NCI-H2196 (cell line): Measurements from ENCODE around the gene IQCN.
A peak's percentile ranks its signal among the peaks of the same experiment; 100 is the strongest.

ENCODE experiments used
- DNase-seq: peaks from one replicate; lab custom pipeline; 2025; ENCODE audit not compliant: unreplicated experiment; lab: John Stamatoyannopoulos, UW

Gene IQCN

DNA sequence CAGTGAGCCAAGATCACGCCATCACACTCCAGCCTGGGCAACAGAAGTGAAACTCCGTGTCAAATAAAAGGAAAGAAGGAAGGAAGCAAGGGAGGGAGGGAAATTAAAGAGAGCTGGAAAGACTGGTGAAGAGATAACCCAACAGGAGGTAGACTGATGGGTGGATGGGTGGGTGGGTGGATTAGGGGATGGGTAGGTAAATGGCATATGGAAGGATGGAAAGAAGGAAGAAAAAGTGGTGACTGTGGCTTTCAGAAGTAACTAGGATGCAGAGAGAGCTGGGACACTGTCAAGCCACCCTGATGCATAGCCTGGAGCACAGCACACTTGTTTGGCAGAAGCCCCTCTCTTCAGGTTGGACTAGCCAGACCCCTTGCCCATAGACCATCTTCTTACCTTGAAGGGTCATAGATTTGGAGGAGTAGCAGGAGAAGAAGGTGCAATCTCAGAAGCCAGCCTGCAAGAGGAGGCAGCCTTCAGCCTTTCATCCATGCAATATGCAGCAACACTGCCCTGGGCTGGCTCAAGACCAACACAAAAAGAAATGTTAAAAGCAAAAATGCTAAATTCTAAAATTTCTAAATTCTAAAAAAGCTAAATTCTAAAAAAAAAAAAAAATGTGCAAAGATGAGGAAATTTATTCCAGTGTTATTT lies 5.1 kb downstream of the IQCN start:
- DNase-seq, result no peak

DNA sequence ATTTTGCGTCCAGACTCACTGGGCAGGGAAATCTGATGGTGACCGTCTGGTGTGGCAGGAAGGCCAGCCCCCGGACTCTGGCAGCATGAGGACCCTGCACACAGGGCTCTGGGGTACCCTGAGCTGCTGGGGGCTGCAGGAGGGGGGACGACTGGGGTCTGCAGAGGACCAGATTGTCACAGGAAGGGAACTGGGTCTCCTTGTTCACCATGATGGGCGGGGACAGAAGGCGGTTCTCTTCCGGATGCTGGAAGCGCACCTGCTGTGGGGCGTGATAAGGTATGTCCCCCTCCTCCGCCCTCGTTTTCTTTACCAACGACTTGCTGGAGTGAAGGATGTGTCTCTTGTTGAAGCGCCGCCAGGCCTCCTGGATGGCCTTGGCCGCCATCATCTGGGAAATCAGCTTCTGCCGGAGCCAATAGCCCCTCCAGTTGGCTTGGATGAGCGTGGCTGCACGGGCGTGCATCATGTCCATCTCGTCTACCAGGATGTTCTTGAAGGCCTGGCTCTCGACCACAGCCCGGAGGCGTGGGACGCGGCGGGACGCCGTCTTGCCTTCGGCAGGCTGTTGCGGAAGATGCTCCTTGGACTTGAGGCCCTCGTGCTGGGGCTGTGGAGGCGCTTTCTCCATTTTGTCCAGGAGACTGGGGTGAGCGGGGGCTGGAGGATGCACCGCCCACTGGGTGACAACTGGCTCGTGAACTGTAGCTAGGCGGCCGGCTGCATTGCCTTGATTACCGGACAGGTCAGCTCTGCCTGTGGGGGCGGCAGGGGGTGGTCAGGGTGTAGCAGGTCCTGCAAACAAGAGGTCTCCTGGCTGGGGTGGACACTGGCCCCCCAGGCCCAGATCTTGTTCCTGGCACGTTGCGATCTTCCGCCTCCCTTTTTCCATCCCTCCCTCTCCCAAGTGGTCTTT lies 7.2 kb downstream of the IQCN start:
- DNase-seq, result no peak

DNA sequence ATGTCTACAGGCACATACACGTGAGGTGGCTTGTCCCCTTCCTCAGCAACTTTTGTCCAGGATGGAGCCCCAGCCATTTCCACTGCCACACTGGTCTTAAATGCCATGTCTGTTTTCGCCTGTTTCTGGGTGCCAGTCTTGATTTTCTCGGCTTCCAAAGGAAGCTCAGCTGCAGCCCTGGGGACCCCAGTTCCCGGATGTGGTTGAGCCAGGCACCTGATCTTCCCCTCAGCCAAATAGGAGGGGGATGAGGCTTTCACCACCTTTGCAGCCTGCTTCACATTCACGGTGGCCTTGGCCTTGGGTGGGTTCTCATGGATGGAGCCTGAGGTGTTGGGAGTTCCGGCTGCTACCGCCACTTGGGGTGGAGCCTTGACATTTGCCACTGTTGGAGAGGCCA lies 8.7 kb downstream of the IQCN start:
- no peak for DNase-seq

DNA sequence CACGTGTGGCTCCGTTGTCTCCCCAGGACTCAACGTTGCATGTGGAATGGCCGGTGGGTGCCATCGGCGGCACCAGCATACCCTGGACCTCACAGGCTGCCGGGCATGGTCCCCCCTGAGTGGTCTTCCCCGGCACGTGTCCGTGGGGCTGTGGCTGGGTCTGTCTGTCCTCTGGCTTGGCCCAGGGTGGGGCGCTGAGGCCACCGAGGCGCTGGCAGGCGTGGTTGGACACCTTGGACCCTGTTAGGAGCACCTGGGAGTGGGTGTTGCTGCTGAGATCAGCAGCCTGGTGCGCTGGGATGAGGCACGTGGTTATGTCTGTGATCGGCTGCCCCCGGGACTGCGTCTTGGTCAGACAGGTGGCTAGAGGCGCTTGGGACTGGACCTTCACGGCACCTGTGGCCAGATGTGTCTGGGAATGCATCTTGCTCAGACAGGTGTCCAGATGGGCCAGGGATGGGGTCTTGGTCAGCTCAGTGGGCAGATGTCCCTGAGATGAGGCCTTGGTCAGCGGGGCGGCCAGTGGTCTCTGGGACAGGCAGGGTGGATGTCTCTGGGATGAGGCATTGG lies 9.2 kb downstream of the IQCN start:
- DNase-seq, result no peak

DNA sequence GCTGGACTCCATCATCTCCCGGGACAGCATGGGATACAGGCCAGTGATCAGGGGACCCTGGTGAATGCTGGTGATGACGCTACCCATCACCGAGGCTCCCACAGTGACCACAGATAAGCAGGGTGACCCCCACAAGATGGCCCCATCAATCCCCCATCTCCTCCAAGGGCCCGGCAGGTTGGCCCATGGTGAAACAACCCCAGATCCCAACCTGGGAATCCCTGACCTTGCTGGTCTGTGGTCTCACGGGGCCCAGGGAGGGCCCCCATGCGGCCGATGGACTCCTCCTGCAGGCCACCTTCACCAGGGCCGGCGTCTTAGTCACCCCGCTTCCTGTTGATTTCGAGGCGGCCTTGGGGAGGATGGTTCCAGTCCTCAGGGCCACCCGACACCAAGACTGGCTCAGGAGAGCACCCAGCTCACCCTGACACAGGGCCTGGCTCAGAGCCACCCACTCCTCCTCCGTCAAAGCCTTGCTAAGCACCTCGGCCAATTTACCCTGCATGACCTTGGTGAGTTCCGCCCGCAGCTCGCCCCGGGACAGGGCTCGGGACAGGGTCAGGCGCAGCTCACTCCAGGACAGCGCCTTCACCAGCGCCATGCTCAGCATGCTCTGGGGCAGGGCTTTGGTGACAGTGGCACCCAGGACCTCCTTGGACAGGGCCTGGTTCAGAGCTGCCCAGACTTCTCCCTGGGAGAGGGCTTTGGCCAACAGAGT lies 10.0 kb downstream of the IQCN start:
- no peak for DNase-seq

DNA sequence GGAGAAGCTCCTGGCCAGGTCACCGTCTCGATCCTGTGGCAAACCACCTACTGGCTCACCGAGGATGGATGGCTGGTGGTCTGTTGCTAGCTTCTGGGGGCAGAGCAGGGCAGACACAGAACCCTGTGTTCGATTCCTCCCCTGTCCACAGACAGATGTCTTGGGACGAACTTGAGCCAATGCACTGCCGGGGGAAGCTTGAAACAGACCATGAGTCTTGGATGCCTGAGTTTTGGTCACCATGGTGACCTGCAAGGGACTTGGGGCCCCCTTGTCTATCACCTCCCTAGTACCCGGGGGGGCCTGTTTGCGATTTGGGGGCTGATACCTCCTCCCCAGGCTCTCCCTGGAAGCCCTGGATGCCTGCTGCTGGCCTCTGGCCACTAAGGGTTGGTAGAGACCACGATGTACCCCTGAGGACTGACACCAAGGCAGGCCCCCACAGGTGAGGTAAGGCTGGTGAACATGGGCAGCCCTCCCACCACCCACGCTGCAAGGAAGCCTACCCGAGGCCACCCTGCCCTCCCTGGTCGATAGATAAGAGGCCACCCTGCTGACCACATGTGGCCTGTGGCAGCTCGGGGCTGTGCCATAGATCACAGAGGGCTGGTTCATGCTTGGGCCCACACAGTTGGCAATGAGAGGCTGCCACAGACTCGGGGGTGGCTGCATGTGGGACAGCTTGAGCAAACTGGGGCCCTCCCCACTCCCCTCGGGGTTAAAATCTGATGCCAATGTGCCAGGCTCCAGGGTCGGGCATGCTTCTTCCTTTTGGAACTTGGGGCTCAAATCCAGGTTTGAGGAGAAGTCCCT lies 10.7 kb downstream of the IQCN start:
- DNase-seq, result no peak

DNA sequence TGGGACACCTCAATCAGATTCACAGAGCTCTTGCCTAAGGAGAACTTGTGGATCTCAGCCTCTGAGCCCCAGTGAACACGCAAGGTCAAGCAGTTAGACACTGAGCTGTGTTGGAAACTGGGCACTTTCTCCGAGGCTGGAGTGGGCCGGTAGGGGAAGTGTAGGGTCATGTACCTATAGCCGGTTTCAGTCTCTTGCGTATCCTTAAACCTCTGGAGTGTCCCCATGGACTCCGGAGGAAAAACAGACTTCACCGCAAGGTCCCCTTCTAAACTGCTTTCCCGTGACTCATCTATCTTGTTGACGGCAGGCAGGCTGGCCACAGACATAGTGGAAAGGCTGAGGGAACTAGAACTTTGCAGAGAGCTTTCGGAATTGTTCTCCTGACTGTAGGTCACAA lies 11.3 kb downstream of the IQCN start:
- no peak for DNase-seq

DNA sequence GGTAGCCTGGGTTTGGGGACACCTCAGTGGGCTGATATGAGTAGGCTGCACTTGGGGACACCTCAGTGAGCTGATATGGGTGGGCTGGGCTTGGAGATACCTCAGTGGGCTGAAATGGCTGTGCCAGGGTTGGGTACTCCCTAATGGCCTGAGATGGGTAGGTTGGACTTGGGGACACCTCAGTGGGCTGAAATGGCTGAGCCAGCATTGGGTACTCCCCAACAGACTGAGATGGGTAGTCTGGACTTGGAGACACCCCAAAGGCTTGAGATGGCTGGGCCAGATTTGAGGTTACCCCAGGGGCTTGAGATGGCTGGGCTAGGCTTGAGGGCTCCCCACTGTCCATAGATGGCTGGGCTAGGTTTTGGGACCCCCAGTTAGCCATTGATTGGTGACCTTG lies 12.1 kb downstream of the IQCN start:
- no peak for DNase-seq

DNA sequence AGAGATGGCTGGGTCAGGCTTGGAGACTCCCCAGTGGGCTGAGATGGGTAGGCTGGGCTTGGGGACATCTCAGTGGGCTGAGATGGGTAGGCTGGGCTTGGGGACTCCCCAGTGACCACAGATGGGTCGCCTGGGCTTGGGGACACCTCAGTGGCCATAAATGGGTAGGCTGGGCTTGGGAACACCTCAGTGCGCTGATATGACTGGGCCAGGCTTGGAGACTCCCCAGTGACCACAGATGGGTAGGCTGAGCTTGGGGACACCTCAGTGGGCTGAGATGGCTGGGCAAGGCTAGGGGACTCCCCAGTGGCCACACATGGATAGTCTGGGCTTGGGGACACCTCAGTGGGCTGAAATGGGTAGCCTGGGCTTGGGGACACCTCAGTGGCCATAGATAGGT lies 12.8 kb downstream of the IQCN start:
- DNase-seq, result no peak

DNA sequence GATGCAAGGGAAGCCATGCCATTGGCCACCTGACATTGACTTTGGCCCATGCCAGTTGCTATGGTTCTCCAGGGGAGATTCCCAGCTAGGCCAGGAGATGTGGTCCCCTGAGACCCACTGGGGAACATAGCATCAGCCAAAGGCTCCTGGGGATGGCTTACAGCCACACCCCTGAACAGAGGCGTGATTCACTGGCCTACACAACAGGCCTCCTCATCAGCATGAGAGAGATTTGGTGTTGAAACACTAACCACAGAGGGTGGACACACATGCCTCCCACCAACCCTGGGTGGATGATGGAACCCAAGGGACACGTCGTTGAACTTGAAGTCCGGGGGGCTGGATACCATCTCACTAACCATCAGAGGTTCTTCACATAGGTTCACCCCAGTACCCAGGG lies 14.4 kb downstream of the IQCN start:
- no peak for DNase-seq

DNA sequence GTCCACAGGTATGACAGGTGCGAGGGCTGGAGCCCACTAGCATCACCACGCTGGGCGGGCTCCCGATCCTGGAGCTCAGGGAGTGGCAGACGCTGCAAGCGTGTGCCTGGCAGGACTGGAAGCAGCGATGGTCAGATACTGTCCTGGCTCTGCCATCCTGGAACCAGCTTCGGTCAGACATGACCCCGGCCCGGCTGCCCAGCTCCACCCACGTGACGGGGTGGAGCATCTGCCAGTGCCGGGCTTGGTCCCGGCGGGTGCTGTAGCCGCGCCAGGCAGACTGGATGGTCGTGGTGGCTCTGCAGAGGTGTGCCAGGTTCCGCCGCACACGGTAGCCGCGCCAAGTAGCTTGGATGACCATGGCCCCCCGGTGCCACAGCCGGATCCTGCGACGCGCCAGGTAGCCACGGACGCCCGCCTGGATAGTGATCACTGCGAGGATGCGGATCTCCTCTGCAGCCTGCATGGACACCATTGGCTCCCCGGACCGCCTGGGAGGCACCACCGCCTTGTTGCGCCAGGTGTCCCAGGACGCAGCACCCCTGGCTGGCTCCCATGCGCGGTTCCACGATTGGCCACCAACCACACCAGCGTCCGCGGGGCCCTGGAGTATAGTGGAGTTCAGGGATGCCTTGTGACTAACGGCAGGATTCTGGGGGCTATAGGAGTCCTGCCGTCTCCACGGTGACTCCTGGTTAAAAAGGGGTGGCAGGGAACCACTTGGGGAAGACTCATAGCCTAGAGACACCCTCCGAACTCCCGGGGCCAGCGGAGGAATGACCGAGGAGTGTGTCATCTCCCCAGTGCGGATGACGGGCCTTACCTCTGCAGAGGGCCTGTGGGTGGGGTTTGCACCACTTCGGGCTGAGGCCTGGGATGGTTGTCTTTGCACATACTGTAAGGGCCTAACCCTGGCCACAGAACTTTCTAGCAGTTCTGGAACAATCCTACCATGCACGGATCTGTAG lies 16.5 kb downstream of the IQCN start:
- DNase-seq, result no peak

DNA sequence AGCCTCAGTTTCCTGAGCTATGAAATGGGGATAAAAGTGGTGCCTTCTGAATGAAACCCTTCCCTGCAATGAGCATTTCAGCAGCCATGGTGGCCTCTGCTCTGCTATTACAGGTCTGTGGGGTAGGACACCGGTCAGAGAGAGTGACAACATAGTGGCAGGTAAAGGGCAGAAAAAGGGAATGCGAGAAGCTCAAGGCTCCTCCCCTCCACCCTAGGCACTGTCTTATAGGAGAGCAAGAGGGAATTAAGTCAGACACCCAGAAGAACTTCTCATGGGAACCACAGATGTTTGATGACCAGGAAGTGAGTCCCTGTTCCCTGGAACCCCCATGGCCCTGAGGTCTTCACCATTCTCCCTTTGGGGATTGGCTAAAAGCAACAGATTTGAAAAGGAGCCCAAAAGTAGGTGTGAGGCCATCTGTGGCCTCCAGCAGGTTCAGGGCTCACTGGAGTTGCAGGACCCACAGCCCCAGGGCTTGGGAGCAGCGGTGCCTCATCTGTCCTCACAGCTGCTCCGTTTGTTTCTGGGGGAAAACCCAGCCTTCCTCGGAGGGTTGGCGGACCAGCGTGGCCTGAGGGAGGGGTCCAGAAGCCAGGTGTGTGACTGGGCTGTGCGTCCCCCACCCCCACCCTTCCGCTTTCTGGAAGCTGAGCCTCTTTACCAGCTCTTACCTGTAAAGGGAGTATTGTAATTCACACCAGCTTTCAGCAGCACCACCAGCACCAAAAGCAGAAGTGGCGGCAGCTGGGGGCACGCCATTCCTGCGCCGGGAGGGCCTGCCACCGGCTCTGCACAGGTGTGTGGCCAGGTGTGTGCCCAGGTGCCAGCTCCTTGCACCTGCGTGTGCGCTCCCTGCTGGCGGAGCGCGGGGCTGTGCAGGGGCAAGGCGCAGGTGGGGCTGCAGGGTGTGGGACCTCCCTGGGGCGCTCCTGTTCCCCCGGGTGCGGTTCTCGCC lies 19.4 kb downstream of the IQCN start:
- DNase-seq, result peak; percentile 59

DNA sequence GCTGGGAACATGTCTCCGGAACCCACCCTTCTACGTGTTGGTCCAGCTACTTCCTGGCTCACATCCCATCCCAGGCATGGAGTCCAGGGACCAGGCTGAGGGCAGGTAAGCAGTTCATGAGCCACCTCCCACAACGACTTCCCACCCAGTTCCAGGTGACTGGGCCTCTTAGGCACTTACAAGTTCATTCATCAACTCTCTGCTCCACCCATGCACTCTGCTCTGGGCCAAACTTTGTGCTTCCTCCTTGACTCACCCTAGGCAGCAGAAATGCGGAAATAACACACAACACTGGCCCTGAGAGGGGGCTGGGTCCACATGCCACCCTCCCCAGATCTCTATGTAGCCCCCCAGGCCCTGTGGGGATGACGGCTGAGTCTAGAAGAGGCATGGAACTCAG lies 20.5 kb downstream of the IQCN start:
- no peak for DNase-seq

DNA sequence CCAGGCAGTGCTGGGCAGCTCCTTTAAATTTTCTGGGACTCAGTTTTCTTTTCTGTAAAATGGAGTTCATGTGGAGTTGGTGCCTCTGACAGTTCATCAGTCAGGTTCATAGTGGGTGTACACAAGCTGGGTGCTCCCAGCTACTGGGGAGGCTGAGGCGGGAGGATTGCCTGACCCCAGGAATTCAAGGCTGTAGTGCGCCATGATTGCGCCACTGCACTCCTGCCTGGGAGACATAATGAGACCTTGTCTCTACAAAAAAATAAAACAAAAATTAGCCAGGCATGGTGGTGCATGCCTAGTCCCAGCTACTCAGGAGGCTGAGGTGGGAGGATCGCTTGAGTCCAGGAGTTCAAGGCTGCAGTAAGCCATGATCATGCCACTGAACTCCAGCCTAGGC lies 21.1 kb downstream of the IQCN start:
- no peak for DNase-seq

DNA sequence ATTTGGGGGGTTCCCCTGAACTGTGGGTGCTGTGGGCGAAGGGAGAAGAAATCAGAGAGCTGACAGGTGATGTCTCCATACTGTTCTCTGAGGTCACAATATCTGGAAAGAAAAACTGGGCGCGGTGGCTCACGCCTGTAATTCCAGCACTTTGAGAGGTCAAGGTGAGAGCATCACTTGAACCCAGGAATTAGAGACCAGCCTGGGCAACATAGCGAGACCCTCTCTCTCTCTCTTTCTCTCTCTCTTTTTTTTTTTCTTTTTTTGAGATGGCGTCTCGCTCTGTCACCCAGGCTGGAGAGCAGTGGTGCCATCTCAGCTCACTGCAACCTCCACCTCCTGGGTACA lies 21.9 kb downstream of the IQCN start:
- no peak for DNase-seq

DNA sequence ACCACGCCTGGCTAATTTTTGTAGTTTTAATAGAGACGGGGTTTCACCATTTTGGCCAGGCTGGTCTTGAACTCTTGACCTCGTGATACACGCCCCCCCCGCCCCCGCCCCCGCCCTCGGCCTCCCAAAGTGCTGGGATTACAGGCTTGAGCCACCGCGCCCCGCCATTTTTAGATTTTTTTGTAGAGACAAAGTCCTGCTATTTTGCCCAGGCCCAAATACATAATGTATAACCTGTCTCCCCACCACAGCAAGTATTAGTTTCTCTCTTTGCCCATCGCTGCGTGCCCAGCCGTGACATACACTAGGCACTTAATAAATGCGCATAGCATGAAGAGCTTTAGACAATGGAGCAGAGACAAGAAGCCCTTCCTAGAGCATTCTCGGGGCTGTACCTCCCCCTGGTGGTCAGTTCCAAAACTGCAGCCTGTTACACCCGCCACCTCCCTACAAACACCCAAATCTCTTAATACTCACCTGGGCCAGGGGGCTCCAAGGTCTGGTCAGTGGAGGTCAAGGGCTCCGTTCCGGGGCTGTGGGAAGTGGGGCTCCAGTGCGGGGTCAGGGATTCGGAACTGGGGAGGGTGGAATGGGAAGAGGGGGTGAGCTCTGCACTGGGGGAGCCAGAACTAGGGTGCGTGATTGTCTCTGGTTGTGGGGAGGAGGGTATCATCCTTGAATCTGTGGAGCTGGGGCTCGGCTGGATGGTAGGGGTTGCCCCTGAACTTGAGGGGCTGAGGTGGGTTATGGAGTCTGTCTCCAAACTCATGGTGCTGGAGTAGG lies 22.5 kb downstream of the IQCN start:
- peak; percentile 80 for DNase-seq

DNA sequence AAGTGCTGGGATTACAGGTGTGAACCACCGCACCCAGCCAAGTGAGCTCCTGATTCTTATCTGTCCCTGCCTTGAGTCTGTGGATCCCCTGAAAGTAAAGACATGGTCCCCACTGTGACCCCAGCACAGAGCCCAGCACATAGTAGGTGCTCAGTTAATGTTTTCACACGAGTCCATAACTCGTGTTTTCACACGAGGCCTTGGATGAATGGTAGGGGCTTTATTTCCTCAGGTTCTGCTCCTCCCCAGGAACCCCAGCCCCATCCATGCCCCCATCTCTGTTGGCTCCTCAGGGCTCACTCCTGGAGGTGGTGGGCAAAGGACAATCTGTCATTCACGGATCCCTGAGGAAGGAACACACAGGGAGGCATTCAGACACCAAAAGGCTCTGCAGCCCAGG lies 24.4 kb downstream of the IQCN start:
- DNase-seq, result no peak

DNA sequence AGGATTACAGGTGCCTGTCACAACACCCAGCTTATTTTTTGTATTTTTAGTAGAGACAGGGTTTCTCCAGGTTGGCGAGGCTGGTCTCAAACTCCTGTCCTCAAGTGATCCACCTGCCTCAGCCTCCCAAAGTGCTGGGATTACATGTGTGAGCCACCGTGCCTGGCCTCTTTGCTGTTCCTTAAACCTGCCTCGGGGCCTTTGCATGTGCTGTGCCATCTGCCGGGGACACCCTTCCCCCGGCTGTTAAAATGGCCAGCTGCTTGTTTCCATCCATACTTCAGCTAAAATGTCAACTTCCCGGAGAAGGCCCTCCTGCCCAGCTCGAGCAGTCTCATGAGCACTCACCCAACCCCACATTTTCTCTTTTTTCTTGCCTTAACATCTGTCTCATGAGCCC lies 29.0 kb downstream of the IQCN start:
- DNase-seq, result no peak
